GM19372 (cell line): Measurements from ENCODE around the gene PPIF.
A peak's percentile ranks its signal among the peaks of the same experiment; 100 is the strongest.
"Not testable (repeated sequence)": the region's sequence is repeated elsewhere in the genome, so short reads cannot be mapped to it uniquely, and the experiment has no call there.

Experiments used
- ATAC-seq: cut with Tn5 transposase; IDR thresholded peaks from one replicate; pipeline ENCODE4 v1.9.1; 2021; ENCODE audit warnings: mild to moderate bottlenecking, low read depth, moderate library complexity; ENCODE audit not compliant: unreplicated experiment

The PPIF gene

DNA sequence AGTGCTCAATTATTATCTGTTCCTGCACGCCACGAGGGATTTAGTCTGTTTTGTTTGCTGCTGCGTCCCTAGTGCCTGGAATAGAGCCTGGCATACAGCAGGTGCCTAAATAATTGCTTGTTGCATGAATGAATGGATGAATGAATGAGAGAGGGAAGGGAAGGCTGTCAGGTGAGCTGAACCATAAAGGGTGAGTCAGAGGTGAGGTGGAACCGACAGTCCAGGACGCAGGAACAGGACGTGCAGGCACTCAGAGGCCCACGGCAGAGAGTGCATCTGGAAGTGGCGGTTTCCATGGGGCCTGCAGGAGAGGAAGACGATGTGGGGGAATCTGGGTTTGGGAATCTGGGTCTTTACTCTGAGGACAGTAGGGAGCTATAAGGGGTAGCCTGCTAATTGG, 17.7 kb upstream of the PPIF start:
- ATAC-seq = no peak

DNA sequence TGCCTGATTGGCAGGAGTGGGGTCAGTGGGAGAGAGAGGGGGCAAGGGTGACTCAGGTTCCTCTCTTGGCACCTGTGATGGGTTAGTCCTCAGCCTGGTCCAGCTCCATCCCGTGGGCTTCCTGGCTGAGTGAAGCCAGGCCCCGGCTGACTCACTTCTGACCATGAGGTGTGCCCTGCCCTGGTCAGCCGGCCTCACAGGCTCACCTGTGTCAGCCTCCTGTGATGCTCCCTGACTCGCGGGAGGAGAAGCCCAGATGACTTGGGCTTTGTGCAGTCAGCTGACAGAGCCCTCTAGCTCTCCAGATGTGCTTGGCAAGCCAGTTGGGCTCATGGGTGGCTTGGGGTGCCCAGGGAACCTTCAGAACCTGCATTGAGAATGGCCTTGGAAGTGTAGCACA, 16.0 kb upstream of the PPIF start:
- peak; percentile 13 for ATAC-seq

DNA sequence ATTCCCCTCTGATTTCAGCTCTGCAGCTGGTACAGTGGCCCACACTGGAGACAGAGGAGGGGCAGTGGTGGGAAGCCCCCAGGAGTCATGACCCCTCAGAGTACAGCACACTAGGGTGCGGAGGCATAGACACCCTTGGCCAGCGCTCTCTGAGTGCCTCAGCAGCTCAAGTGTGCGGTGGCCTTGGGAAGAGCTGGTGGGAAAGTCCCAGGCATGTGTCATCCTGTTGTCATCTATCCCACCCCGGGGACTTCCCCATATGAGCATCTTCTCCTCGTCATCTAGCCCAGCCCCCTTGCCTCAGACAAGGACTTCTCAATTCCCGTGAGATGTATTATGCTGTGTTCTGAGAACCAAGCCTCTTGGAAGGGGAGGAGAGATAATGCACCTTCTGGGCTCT, 15.6 kb upstream of the PPIF start:
- ATAC-seq = peak; percentile 76

DNA sequence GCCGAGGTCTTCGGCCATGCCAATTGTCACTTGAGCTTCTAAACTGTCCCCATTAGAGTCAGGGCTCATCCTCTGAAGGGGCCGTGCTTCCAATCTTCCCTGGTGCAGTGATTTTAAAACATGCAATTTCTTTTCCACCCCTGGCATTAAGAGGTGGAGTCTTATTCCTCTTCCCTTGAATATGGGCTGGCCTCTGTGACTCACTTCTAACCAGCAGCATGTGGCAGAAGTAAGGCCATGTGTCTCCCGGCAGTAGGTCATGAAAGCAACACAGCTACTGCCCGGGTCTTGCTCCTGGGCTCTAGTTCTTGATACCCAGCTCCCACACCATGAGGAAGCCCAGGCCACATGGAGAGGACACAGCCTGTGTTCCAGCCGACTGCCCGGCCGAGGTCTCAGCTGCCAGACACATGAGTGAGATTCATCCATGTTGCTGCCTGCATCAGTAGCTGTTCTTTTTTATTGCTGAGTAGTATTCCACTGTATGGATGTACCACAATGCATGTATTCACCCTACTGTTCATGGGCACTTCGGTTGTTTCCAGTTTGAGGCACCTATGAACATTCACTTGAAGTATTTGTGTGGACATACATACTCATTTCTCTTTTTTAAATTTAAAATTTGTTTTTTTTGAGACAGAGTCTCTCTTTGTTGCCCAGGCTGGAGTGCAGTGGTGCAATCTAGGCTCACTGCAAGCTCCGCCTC, 14.5 kb upstream of the PPIF start:
- not testable (repeated sequence) for ATAC-seq

DNA sequence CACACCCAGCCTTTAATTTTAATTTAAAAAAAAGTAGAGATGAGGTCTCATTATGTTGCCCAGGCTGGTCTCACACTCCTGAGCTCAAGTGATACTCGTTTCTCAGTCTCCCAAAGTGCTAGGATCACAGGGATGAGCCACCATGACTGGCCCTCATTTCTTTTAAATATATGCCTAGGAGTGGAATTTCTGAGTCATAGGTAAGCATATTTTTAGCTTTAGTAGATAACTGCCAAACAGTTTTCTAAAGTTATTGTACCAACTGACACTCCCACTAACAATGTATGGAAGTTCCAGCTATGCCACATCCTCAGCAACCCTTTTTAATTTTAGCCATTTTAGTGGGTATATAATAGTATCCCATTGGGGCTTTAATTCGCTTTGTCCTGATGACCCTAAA, 13.8 kb upstream of the PPIF start:
- no peak for ATAC-seq

DNA sequence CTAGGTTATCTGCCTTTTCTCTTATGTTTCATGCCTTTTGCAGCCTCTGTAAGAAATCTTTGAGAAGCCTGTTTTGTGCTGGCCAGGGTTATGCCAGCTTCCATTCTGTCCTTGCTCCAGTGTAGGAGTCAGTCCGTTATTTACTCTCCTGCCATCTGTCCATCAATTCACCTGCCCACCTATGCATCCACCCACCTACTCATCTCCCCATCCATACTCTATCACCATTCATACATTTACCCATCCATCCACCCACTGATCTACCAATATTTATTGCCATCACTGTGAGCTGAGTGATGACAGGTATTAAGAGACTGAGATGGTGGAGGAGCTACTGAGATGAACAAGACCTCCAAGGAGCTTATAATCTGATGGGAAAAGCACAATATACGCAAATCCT, 12.7 kb upstream of the PPIF start:
- ATAC-seq = no peak

DNA sequence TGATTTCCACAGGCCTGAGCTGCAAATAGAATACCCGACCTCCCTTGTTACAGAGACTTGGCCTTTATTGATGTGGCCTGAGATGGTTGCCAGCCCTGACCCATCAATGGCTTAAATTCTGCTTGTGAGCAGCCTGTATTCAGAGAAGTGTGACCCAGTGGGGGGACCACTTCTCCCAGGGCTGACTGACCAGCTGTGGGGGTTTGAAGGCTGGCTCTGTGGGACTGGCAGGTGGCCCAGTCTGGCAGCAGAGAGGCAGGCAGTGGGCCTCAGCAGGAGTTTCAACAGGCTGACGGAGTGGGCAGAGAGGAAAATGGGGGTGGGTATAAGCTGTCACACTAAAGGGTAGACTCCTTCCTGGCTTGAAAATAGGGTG, 12.2 kb upstream of the PPIF start:
- ATAC-seq = no peak

DNA sequence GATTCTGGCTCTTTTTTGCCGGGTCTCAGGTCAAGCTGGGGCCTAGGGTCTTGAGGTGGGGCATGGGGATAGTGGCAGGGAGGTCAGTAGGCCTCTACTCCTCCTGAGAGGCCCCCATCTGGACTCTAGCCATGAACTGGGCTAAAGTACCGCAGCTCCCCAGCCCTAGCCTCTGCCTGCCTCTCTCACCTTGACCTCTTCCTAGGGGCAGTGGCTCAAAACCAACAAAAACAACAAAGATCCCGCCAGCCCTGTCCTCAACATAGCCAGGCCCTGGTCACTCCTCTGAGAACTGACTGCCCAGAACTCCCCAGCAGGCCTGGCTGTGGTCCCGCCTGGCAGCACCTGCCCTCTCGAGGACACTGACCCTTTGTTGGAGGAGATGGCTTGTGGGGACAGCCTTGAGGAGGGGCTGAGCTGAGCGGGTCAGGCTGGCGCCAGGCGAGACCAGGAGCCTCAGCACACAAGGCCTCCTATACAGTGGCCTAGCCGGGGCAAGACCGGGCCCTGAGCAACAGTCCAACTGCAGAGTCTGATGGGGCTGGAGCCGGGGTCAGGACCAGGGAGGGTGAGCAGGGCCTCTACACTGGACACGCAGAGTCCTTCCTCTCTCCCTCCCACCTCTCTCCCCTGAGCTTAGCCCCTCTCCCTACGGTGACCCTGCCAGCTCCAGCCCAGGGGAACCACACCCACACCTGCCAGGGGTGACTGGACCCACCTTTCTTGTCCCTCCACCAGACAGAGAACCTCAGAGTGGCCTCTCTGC, 11.6 kb upstream of the PPIF start:
- no peak for ATAC-seq

DNA sequence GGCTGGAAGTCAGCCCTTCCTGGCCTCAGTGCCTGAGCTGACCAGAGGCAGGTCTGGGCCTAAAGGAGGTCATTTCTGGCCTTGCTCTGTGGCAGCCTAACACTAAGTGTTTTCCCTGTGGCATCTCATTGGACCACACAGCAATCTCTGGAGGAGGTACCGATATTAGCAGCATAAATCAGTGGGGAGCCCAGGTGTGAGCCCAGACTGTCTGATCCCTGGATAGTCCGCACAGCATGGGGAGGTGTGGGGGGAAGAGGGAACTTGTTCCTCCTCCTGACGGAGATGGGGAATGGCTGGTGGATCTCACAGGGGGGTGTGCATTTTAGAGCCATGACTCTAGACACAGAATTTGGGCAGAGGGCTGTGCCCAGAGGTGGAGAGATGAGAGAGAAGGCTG, 11.0 kb upstream of the PPIF start:
- ATAC-seq = no peak

DNA sequence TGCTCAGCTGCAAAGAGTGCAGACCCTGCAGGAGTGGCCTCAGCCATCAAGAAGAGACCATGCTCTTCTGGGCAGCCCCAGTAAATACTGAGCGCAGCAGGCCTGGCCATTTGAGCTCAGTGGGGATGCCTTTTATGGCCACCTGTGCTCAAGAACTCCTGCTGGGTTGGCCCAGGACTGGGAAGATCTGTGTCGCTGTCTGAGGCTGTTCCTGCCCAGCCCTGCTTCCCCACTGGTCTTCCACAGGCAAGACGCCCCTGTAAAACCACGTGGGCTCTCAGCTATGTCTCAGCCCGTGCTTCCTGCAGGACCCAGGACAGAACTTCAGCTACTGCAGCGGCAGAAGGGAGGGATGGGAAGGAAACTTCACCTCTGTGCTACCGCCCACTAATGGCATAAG, 10.5 kb upstream of the PPIF start:
- no peak for ATAC-seq

DNA sequence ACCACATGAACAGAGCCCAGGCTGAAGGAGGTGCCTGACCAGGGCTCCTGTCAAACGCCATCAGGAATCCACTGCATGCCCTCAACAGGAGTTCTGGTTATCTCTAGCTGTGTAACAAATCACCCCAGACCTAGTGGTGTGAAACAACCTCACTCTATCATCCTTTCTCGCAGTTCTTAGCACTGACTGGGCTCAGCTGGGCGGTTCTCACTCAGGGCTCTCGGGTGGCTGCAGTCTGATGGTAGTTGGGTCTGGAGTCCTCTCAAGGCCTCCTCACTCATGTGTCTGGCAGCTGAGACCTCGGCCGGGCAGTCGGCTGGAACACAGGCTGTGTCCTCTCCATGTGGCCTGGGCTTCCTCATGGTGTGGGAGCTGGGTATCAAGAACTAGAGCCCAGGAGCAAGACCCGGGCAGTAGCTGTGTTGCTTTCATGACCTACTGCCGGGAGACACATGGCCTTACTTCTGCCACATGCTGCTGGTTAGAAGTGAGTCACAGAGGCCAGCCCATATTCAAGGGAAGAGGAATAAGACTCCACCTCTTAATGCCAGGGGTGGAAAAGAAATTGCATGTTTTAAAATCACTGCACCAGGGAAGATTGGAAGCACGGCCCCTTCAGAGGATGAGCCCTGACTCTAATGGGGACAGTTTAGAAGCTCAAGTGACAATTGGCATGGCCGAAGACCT, 9.3 kb upstream of the PPIF start:
- ATAC-seq = not testable (repeated sequence)

DNA sequence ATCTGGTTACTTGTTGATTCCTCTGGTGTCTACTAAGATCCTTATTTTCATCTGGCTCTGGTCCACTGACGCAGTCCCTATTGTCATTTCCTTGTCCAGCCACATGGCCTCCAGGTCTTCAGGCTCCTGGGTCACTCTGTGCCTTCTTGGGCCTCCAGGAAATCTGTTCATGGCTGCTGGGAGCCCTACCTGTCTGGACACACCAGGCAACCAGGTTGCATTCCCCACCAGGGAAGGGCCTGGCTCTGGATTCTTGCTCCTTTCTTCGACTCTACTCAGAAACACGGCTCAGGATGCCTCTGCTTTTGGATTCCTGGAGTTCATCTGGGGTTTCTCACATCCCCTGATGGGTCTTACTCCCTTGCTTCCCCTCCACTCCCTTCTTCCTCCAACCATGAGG, 8.0 kb upstream of the PPIF start:
- no peak for ATAC-seq

DNA sequence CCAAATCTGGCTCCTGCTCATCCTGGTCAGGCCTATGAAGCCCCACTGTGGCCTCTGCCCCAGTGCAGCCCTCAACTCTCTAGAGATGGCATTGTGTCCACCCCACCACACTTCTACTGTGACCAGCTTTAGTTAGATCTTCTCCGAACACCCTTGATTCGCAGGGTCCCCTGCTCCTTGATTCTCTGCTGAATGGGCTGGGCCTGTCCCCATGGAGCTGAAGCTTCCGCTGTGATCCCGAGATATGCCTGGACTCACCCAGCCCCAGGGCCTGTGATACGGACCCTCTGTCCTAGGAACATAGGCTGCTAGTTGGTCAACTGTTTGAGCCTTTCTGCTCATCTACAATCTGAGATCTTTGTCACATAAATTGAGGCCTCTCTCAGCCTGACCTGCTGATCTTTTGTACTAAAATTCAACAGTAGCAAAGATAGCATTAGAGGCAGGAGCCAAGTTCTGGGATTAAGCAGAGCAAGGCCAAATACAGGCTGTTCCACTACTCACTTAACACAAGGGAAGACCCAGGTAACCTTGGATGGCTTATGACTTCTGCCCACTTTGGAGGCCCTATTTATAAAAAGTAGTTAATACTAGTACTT, 6.5 kb upstream of the PPIF start:
- ATAC-seq = no peak

DNA sequence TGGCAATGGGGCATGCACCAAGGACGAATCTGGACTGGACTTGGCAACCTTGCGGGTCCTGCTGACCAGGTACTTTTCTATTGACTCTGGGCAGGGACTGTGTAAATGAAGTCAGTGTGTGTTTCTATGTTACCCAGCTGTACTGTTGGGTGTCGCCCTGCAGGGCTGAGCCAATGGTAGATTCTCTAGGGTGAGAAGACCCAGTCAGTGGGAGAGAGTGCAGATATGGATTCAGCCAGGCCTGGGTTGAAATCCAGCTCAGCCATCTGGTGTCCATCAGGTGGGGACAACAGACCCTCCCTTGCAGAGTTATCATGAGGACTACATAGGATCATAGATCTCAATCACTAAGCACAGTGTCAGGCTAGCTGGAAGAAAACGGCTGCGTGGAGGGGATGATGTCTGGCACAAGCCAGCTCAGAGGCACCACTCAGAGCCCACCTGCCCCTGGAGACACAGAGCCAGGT, 4.9 kb upstream of the PPIF start:
- no peak for ATAC-seq

DNA sequence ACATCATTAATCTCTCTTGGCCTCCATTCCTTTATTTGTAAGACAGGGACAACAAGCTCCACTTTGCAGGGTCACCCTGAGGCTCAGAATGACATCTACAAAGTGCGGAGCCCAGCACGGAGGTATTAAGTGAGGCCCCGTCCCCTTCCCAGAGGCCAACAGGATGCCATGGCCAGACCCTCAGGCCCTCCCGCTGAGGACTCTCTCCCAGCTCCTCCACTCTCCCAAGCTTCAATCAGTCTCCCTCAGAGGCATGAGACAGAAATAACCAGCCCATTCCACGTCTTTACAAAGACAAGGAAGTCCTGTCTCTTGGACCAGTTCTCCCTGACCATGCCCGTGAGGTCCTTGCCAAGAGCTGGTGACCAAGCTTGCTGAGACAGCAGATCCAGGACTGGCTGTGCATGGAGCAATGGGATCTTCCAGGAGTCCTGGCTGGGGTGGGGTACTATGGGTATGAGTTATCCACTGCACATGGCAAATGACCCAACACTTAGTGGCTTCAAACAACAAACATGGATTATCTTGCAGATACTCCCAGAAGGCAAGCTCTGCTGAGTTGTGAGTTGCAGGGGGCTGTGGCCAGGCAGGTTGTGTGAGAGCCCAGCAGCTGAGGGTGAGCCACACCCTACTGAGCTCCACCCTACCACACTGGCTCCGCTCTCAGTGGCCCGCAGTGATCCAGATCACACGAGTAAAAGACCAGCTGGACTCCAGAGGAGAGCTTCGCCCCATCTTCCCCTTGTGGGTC, 4.3 kb upstream of the PPIF start:
- ATAC-seq = no peak

DNA sequence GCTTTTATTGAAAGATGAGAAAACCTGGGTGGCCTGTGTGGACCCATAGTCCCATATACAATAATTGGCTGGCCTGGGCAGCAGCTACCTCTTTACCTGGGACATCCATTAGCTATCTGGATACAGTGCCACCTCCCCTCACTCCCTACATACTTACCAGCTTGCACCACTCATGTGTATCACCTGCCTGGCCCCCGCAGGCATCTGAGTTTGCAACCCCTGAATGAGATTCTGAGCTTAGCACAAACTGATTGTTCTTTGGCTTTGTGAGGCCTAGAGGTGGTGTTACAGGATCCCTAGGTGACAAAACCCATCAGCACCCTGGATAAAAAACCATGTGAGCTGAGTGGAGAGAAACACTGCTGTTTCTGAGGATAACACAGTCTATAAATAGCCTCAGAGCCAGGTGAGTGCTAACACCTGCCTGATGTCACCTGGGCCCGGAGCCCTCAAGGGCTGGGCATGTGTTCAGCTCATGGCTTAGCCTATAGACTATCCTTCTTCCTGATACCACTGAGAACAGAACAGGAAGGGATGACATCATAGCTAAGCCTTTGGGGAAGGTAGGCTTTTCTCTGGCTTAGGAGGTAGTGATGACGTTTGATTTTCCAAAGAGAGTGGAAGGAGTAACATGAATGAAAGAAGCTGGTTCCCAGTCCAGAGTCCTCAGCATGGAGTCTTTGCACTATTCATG, 2.6 kb upstream of the PPIF start:
- ATAC-seq = no peak

DNA sequence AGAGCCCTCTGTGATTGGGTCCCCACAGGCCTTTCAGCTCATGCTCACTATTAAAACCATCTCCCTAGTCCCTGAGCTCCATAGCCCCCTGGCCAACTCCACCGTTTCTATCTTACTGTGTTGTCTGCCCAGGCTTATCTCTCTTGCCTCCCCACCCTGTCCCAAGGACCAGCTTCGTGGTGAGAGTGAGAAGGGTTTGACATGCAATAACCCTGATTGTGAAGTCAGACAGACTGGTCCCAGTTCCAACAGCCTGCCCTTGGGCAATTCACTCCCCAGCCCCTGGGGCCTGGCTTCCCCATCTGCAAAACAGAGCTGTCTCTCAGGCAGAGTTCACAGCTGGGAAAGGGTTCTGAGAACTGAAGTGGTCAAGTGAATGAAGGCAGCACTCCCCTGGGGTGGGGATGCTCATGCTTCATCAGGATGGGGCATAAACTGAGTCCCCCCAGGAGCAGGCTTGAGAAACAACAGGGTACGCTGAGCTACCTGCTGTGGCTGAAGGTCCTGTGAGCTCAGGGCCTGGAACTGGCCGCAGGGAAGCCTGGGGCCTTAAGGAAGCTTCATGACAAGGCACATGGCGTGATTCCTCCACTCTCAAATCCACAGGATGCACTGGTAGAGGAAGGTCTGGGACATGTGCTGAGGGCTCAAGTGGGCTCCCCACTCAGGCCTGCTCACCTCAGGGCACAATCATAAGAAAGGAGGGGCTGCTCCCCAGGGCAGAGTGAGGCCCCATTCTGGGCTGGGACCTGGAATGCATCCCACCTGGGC, 1.8 kb upstream of the PPIF start:
- ATAC-seq = no peak

DNA sequence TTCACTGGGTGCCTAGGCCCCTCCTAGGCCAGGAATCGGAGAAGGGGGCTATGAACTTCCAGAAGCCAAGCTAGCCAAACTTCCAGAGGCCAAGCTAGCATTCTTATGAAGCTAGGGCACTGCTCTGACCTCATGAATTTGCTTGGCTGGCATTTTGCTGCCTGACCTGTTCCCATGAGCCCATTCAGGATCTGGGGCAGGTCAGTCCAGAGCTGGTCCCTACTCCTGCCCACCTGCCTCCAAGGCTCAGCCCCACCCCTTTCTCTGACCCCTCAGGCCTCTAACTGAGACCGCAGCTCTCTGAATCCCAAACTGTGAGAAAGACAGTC, 1.3 kb upstream of the PPIF start:
- no peak for ATAC-seq
